ENCODE results near the gene COL19A1.

DNA sequence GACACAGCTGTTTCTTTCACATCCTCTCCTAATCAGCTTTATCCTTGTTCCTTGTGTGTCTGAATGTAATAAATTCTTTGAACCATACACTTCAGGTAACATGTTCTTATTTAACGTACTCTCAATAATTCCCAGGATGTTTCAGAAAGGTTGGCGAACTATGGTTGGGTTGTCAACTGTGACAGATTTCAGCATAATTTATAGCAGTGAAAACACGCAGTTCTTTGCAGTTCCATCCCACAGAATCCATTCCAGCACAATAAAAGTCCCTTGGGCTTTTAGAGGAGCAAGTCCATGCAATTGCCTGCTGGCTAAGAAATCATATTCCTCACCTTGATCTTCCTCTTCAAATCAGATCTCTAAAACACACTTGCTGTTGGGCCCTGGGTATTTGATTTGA is 317.2 kb downstream of the COL19A1 start:
- TF ChIP-seq POLR2A (IDR thresholded peaks at IDR 0.05) = no peak
- TF ChIP-seq, protein P1, sequence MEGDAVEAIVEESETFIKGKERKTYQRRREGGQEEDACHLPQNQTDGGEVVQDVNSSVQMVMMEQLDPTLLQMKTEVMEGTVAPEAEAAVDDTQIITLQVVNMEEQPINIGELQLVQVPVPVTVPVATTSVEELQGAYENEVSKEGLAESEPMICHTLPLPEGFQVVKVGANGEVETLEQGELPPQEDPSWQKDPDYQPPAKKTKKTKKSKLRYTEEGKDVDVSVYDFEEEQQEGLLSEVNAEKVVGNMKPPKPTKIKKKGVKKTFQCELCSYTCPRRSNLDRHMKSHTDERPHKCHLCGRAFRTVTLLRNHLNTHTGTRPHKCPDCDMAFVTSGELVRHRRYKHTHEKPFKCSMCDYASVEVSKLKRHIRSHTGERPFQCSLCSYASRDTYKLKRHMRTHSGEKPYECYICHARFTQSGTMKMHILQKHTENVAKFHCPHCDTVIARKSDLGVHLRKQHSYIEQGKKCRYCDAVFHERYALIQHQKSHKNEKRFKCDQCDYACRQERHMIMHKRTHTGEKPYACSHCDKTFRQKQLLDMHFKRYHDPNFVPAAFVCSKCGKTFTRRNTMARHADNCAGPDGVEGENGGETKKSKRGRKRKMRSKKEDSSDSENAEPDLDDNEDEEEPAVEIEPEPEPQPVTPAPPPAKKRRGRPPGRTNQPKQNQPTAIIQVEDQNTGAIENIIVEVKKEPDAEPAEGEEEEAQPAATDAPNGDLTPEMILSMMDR (IDR thresholded peaks at IDR 0.05) = no peak
- no peak for TF ChIP-seq POLR2AphosphoS5 (IDR thresholded peaks at IDR 0.05)

Data from breast epithelium (tissue), 3 donors.